Fibroblast of lung (primary cell): Measurements from ENCODE around the gene SAP30. TPM values are rescaled to one million over a fixed set of nuclear protein-coding genes. Genes with fewer than 3 reads are reported as not detected.

Experiments used
- DNase-seq, 2 donors: peaks; one replicate each; pipeline versions ENCODE4 v3.0.0 to v3.0.0-alpha.2; 2010; ENCODE audit warnings: low read depth in 2 of 2
- H2AFZ ChIP-seq: 2 replicates; pipeline ENCODE4 v1.5.1; 2012; ENCODE audit warnings: low read length, control low read depth, inconsistent platforms
- H3K27ac ChIP-seq: 2 replicates; pipeline ENCODE4 v1.5.1; 2011; ENCODE audit warnings: low read length, control low read depth; ENCODE audit not compliant: insufficient read depth
- H3K27me3 ChIP-seq: 2 replicates; pipeline ENCODE4 v1.5.1; 2011; ENCODE audit warnings: mild to moderate bottlenecking, low read length; ENCODE audit not compliant: control insufficient read depth, insufficient read depth
- H3K36me3 ChIP-seq: 2 replicates; pipeline ENCODE4 v1.5.1; 2011; ENCODE audit warnings: low read length; ENCODE audit not compliant: control insufficient read depth, insufficient read depth
- H3K4me1 ChIP-seq: 2 replicates; pipeline ENCODE4 v1.5.1; 2011; ENCODE audit warnings: low read length; ENCODE audit not compliant: control insufficient read depth, insufficient read depth; ENCODE audit errors: extremely low read depth
- H3K4me2 ChIP-seq: 2 replicates; pipeline ENCODE4 v1.5.1; 2011; ENCODE audit warnings: low read length, control low read depth; ENCODE audit not compliant: insufficient read depth; ENCODE audit errors: extremely low read depth
- H3K4me3 ChIP-seq, 4 experiments: fragments of 200-600 bp in 1 of 4; sonication (generic) in 1 of 4; replicated peaks in 1 of 4; 2 replicates each; pipeline ENCODE4 v1.5.1; 2011 to 2016; ENCODE audit warnings: low read length in 4 of 4, low read depth in 3 of 4, mild to moderate bottlenecking in 3 of 4, control low read depth in 2 of 4, inconsistent platforms in 1 of 4, mixed read lengths in 1 of 4; ENCODE audit not compliant: insufficient read depth in 1 of 4; ENCODE audit errors: control extremely low read depth in 1 of 4
- H3K79me2 ChIP-seq: 2 replicates; pipeline ENCODE4 v1.5.1; 2012; ENCODE audit warnings: mild to moderate bottlenecking, low read length, inconsistent platforms; ENCODE audit not compliant: control insufficient read depth, insufficient read depth
- H3K9ac ChIP-seq: 2 replicates; pipeline ENCODE4 v1.5.1; 2011; ENCODE audit warnings: mild to moderate bottlenecking, low read length, control low read depth; ENCODE audit not compliant: insufficient read depth
- H3K9me3 ChIP-seq: 2 replicates; pipeline ENCODE4 v1.5.1; 2012; ENCODE audit warnings: low read depth, low read length; ENCODE audit not compliant: control insufficient read depth, insufficient read depth
- H4K20me1 ChIP-seq: 2 replicates; pipeline ENCODE4 v1.5.1; 2011; ENCODE audit warnings: low read length; ENCODE audit not compliant: control insufficient read depth, insufficient read depth; ENCODE audit errors: extremely low read depth
- EZH2 ChIP-seq: IDR thresholded peaks from 2 replicates; pipeline ENCODE4 v1.5.1; 2012; ENCODE audit warnings: low read length, control low read depth, mild to moderate bottlenecking; ENCODE audit errors: missing control alignments
- polyA plus RNA-seq, 2 donors: library from polyadenylated mRNA; depleted of rRNA in 1 of 2; stranded (reverse) in 1 of 2; unstranded in 1 of 2; fragments of >200 nt; gene quantifications; 2 replicates each; pipeline ENCODE4 v1.2.1, GENCODE V29; 2011 to 2012; ENCODE audit warnings: missing spikeins in 1 of 2
- total RNA-seq: library from RNA; depleted of rRNA; stranded (reverse); fragments of >200 nt; gene quantifications from 2 replicates; pipeline ENCODE4 v1.2.1, GENCODE V29; 2014
- TF ChIP-seq, protein P1 (sequence below), 2 donors: IDR thresholded peaks in 1 of 2; conservative IDR thresholded peaks in 1 of 2; 1 replicate in 1 of 2; 2 replicates in 1 of 2; pipeline ENCODE4 v1.5.1; 2011 to 2012; ENCODE audit warnings: low read length in 2 of 2, control low read depth in 1 of 2, inconsistent platforms in 1 of 2, low read depth in 1 of 2, mild to moderate bottlenecking in 1 of 2

The SAP30 gene
- total and polyA plus RNA-seq, 2 donors (not counting 1 experiment from before 2014, with no cell fraction given) = 32.5 to 101 TPM

DNA sequence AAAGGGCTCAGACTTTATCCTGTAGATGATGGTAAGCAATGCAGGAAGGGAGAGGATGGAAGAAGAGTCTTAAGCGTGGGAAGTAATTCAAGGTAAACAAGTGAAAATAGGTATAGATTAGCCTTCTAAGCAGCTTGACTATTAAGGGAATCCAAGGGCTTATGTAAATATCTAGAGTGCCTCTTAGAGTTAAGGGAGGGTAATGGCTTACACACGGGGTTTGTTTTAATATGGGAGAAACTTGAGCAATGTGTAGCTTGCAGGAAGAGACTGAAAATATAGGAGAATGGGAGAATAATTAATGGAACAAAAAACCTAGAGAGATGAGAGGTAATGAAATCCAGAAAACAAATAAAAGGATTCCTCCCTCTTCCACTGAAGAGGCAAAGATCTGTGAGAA, 12.8 kb upstream of the SAP30 start:
- H3K27ac ChIP-seq = no peak overlapping the region
- no peaks in the 10 kb centered on the region for H3K4me1 ChIP-seq
- H3K9me3 ChIP-seq = no peaks in the 10 kb centered on the region
- no peak for TF ChIP-seq EZH2
- TF ChIP-seq, protein P1, sequence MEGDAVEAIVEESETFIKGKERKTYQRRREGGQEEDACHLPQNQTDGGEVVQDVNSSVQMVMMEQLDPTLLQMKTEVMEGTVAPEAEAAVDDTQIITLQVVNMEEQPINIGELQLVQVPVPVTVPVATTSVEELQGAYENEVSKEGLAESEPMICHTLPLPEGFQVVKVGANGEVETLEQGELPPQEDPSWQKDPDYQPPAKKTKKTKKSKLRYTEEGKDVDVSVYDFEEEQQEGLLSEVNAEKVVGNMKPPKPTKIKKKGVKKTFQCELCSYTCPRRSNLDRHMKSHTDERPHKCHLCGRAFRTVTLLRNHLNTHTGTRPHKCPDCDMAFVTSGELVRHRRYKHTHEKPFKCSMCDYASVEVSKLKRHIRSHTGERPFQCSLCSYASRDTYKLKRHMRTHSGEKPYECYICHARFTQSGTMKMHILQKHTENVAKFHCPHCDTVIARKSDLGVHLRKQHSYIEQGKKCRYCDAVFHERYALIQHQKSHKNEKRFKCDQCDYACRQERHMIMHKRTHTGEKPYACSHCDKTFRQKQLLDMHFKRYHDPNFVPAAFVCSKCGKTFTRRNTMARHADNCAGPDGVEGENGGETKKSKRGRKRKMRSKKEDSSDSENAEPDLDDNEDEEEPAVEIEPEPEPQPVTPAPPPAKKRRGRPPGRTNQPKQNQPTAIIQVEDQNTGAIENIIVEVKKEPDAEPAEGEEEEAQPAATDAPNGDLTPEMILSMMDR (conservative IDR thresholded peaks at IDR 0.05 in 1 of 2, IDR thresholded peaks at IDR 0.05 in 1 of 2; ENCODE audit: low read depth in 1 of 2, low read length in 2 of 2) = no peak
- H2AFZ ChIP-seq = no peak overlapping the region
- H3K4me3 ChIP-seq = no peak overlapping the region
- no peak overlapping the region for H3K9ac ChIP-seq
- no peak overlapping the region for H3K4me2 ChIP-seq
- H3K36me3 ChIP-seq = no peaks in the 10 kb centered on the region
- no peak for DNase-seq
- no peaks in the 10 kb centered on the region for H3K27me3 ChIP-seq
- H4K20me1 ChIP-seq = no peaks in the 10 kb centered on the region
- H3K79me2 ChIP-seq = no peaks in the 10 kb centered on the region

DNA sequence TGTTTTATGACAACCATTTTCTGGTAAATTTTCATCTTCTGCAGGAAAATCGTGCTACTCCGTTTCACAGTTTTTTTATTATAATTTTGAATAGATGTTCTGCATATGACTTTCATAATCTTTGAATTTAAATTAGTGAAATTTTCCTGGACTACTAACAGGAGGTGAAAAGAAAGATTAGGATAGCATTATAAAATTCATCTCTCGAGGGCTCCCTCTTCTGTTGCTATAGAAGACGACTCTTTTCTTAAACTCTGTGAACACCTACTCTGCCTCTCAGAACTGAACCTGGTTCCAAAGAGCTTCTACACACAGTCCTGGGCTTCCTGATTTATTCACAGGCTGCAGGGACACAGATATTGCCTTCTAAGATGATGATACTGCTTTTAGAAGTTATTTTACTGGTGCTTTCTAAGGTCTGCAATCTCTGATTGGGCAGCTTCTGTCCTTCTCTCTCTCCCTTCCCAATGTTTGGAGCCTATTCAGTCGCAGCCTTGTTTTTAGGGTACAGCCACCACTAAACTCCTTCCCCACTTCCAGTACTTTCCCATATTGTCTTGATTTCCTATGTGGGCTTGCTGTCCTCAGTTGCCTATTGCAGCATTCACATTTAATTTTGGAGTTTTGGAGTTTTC, 10.1 kb upstream of the SAP30 start:
- H3K9me3 ChIP-seq = no peaks in the 10 kb centered on the region
- peak overlapping the region; percentile 52 for H2AFZ ChIP-seq
- no peak overlapping the region for H3K4me2 ChIP-seq

DNA sequence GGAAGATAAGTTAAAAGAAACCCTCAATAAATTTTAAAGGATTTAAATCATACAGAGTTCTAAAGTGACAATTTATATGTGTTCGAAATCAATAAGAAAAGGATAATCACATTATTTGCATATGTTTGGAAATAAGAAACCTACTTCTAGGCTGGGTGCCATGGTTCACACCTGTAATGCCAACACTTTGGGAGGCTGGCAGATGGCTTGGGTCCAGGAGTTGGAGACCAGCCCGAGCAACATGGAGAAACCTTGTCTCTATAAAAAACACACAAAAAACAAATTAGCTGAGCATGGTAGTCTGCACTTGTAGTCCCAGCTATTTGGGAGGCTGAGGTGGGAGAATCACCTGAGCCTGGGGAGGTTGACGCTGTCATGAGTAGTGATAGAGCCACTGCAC, 8.1 kb upstream of the SAP30 start:
- no peak overlapping the region for H3K4me3 ChIP-seq
- no peak overlapping the region for H3K9ac ChIP-seq
- no peaks in the 10 kb centered on the region for H3K4me1 ChIP-seq
- H3K4me2 ChIP-seq = no peak overlapping the region
- no peak for DNase-seq
- no peaks in the 10 kb centered on the region for H4K20me1 ChIP-seq
- H3K9me3 ChIP-seq = no peaks in the 10 kb centered on the region
- no peaks in the 10 kb centered on the region for H3K79me2 ChIP-seq
- H3K27ac ChIP-seq = no peak overlapping the region
- H3K36me3 ChIP-seq = no peaks in the 10 kb centered on the region
- H2AFZ ChIP-seq = no peak overlapping the region
- no peak for TF ChIP-seq EZH2
- TF ChIP-seq, protein P1 (conservative IDR thresholded peaks at IDR 0.05 in 1 of 2, IDR thresholded peaks at IDR 0.05 in 1 of 2; ENCODE audit: low read depth in 1 of 2, low read length in 2 of 2) = no peak
- H3K27me3 ChIP-seq = no peaks in the 10 kb centered on the region

More for the DNA sequence above, 10.1 kb upstream of the SAP30 start:
- TF ChIP-seq, protein P1 (conservative IDR thresholded peaks at IDR 0.05 in 1 of 2, IDR thresholded peaks at IDR 0.05 in 1 of 2; ENCODE audit: low read depth in 1 of 2, low read length in 2 of 2) = peak; percentile 23 to 50
- no peak for TF ChIP-seq EZH2
- Histone ChIP-seq H4K20me1 (no peaks in the 10 kb centered on the region), H3K4me1 (no peaks in the 10 kb centered on the region), H3K79me2 (no peaks in the 10 kb centered on the region), H3K27ac (no peak overlapping the region), H3K36me3 (no peaks in the 10 kb centered on the region), H3K9ac (no peak overlapping the region), H3K4me3 (no peak overlapping the region), H3K27me3 (no peaks in the 10 kb centered on the region)
- DNase-seq = peak in 1 of 2 donors; percentile 34
